HEK293T (cell line): ENCODE data around the gene KCNG1.

Experiments
- CTCF ChIA-PET: fragments of 350-600 bp; formaldehyde crosslinking; extraction: SDS; loops from one replicate; lab custom pipeline; 2021; ENCODE audit warnings: antibody characterized with exemption, inconsistent platforms; lab: Yijun Ruan, JAX
- POLR2A ChIA-PET: fragments of 350-600 bp; formaldehyde crosslinking; extraction: SDS; loops from one replicate; lab custom pipeline; 2020; ENCODE audit warnings: antibody characterized with exemption, inconsistent platforms; lab: Yijun Ruan, JAX
- DNase-seq: peaks from one replicate; pipeline ENCODE4 v3.0.0; 2012; ENCODE audit warnings: mixed read lengths; ENCODE audit errors: extremely low spot score
- ARNT ChIP-seq: fragments of 450-650 bp; IDR thresholded peaks from 2 replicates; pipeline ENCODE4 v1.6.1; 2017; ENCODE audit warnings: mild to moderate bottlenecking
- BHLHE40 ChIP-seq: fragments of 450-650 bp; IDR thresholded peaks from 2 replicates; pipeline ENCODE4 v1.6.1; 2016; ENCODE audit warnings: mild to moderate bottlenecking, moderate library complexity, borderline replicate concordance
- CTBP1 ChIP-seq: fragments of 450-650 bp; IDR thresholded peaks from 2 replicates; pipeline ENCODE4 v1.6.1; 2016; ENCODE audit warnings: borderline replicate concordance
- ELF4 ChIP-seq: fragments of 450-650 bp; IDR thresholded peaks from 2 replicates; pipeline ENCODE4 v1.6.1; 2017; ENCODE audit warnings: antibody characterized with exemption
- FOXA1 ChIP-seq: fragments of 450-650 bp; IDR thresholded peaks from 2 replicates; pipeline ENCODE4 v1.6.1; 2016; ENCODE audit warnings: mild to moderate bottlenecking
- FOXK2 ChIP-seq: fragments of 450-650 bp; IDR thresholded peaks from 2 replicates; pipeline ENCODE4 v1.6.1; 2016; ENCODE audit warnings: mild to moderate bottlenecking
- FOXM1 ChIP-seq: fragments of 450-650 bp; IDR thresholded peaks from 2 replicates; pipeline ENCODE4 v1.6.1; 2017; ENCODE audit warnings: mild to moderate bottlenecking, borderline replicate concordance
- HDGF ChIP-seq: fragments of 450-650 bp; IDR thresholded peaks from 2 replicates; pipeline ENCODE4 v1.6.1; 2017; ENCODE audit warnings: antibody characterized with exemption, borderline replicate concordance
- L3MBTL2 ChIP-seq: fragments of 450-650 bp; conservative IDR thresholded peaks from 2 replicates; pipeline ENCODE4 v1.6.1; 2016; ENCODE audit warnings: mild to moderate bottlenecking
- LEF1 ChIP-seq: fragments of 450-650 bp; IDR thresholded peaks from 2 replicates; pipeline ENCODE4 v1.6.1; 2017; ENCODE audit warnings: mild to moderate bottlenecking, borderline replicate concordance
- NFRKB ChIP-seq: fragments of 450-650 bp; IDR thresholded peaks from 2 replicates; pipeline ENCODE4 v1.6.1; 2016; ENCODE audit warnings: mild to moderate bottlenecking, moderate library complexity
- PKNOX1 ChIP-seq: fragments of 450-650 bp; IDR thresholded peaks from 2 replicates; pipeline ENCODE4 v1.6.1; 2016
- SP1 ChIP-seq: fragments of 450-650 bp; IDR thresholded peaks from 2 replicates; pipeline ENCODE4 v1.6.1; 2017
- SUZ12 ChIP-seq: fragments of 450-650 bp; IDR thresholded peaks from 2 replicates; pipeline ENCODE4 v1.6.1; 2016; ENCODE audit warnings: mild to moderate bottlenecking
- TARDBP ChIP-seq: fragments of 450-650 bp; IDR thresholded peaks from 2 replicates; pipeline ENCODE4 v1.6.1; 2016
- ZNF384 ChIP-seq: fragments of 450-650 bp; IDR thresholded peaks from 2 replicates; pipeline ENCODE4 v1.6.1; 2016

KCNG1 gene

DNA sequence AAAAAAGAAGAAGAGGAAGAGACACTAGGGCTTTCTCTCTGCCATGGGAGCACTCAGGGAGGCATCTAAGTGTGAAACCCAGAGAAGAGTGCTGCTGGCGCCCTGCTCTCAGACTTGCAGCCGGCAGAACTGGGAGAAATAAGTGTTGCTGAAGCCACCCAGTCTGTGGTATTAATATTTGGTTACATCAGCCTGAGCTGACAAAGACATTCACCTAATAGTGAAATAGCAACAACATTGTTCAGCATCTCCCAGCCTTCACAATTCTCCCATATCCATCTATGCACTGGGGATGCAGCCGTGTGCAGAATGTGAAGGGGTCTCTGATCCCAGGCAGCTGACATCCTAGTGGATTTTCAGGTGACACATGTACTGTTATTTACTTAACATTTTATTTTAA lies 12.0 kb downstream of the KCNG1 start:
- ChIA-PET POLR2A (no interaction called here), CTCF (no interaction called here)
- DNase-seq = no peak
- TF ChIP-seq TARDBP = no peak
- TF ChIP-seq ZNF384 = no peak
- TF ChIP-seq L3MBTL2 = no peak

DNA sequence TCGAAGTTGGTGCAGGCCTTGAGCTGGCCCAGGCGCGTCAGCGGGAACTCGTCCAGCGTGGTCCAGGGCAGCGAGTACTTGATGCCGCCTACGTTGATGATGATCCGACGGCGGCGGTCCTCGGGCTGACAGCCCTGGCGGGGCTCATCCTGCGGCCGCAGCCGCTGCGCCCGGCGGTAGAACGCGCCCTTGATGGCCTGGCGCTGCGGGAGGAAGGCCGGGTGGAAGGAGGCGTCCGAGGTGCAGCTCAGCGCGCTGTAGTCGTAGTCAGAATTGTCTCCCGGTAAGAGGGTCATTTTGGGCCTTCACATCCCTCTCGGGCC lies 12.9 kb downstream of the KCNG1 start:
- no peak for DNase-seq
- ChIA-PET CTCF (no interaction called here), POLR2A (no interaction called here)
- TF ChIP-seq PKNOX1 = no peak
- TF ChIP-seq CTBP1 = no peak
- TF ChIP-seq FOXK2 = no peak
- no peak for TF ChIP-seq ZNF384
- TF ChIP-seq SUZ12 = no peak
- TF ChIP-seq ELF4 = no peak
- no peak for TF ChIP-seq FOXA1
- no peak for TF ChIP-seq L3MBTL2

- POLR2A ChIA-PET = no interaction called here
- CTCF ChIA-PET = no interaction called here
- DNase-seq = no peak
- TF ChIP-seq BHLHE40 (no peak), SP1 (no peak), NFRKB (no peak), TARDBP (no peak), CTBP1 (no peak), ELF4 (no peak), LEF1 (no peak), FOXM1 (no peak), ARNT (no peak), FOXK2 (no peak), PKNOX1 (no peak), L3MBTL2 (no peak), ZNF384 (no peak), FOXA1 (no peak), HDGF (no peak)
Measured at GRCh38 chr20:51009303-51010042, 13.4 kb downstream of the KCNG1 start.

- ChIA-PET CTCF (interaction anchor here (0.6 kb wide), 1 partner anchor 614 kb away, joined by 3 read pairs; no protein-coding TSS in a partner anchor), POLR2A (interaction anchor here (0.7 kb wide), 1 partner anchor 1186 kb away, joined by 3 read pairs; no protein-coding TSS in a partner anchor)
- TF ChIP-seq CTBP1 (no peak), PKNOX1 (no peak), ELF4 (no peak), HDGF (no peak), L3MBTL2 (no peak), FOXA1 (no peak), TARDBP (no peak), ARNT (no peak), FOXM1 (no peak), BHLHE40 (no peak), SUZ12 (no peak)
- no peak for DNase-seq
Measured at GRCh38 chr20:51008718-51009117, 14.2 kb downstream of the KCNG1 start.

- POLR2A ChIA-PET = no interaction called here
- TF ChIP-seq FOXK2 = no peak
- TF ChIP-seq L3MBTL2 = no peak
- TF ChIP-seq ZNF384 = no peak
- TF ChIP-seq CTBP1 = no peak
- no peak for TF ChIP-seq HDGF
- no peak for TF ChIP-seq FOXM1
- TF ChIP-seq BHLHE40 = no peak
- TF ChIP-seq NFRKB = no peak
- DNase-seq = no peak
- CTCF ChIA-PET = no interaction called here
Measured at GRCh38 chr20:51005214-51005613, 17.7 kb downstream of the KCNG1 start.

DNA sequence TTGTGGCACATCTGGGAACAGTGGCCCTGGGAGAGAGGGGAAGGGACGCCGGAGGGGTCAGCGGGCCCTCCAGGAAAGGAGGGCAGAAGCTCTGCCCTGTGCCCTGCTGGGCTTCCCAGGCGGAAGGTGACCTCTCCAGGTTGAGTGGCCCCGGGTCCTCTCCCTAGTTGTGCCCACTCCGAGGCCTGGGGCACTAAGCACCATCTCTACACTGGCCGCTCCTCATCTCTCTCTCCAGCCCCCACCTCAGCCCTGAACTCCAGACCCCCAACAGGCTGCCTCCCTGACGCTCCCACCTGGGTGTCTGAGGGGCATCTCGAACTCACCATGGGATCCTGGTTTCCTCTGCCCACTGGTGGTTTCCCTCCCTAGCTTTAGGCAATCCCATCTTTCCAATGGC lies 18.1 kb downstream of the KCNG1 start:
- DNase-seq = no peak
- ChIA-PET CTCF (no interaction called here), POLR2A (no interaction called here)
- TF ChIP-seq NFRKB (no peak), ZNF384 (no peak), FOXM1 (no peak), SP1 (no peak), HDGF (no peak)

- TF ChIP-seq L3MBTL2 (no peak), PKNOX1 (no peak), ARNT (no peak), FOXA1 (no peak), LEF1 (no peak), TARDBP (no peak), ZNF384 (no peak), FOXM1 (no peak), NFRKB (no peak), SP1 (no peak), FOXK2 (no peak), BHLHE40 (no peak), SUZ12 (no peak), ELF4 (no peak), HDGF (no peak), CTBP1 (no peak)
- CTCF ChIA-PET = no interaction called here
- no peak for DNase-seq
- POLR2A ChIA-PET = no interaction called here
Measured at GRCh38 chr20:51004305-51004727, 18.6 kb downstream of the KCNG1 start.
